Fibroblast of lung (primary cell): ENCODE data around the gene DPH2.

Experiments used
- EZH2 ChIP-seq: IDR thresholded peaks from 2 replicates; pipeline ENCODE4 v1.5.1; 2012; ENCODE audit warnings: low read length, control low read depth, mild to moderate bottlenecking; ENCODE audit errors: missing control alignments
- TF ChIP-seq, protein P1 (sequence below), 2 donors: IDR thresholded peaks in 1 of 2; conservative IDR thresholded peaks in 1 of 2; 1 replicate in 1 of 2; 2 replicates in 1 of 2; pipeline ENCODE4 v1.5.1; 2011 to 2012; ENCODE audit warnings: low read length in 2 of 2, control low read depth in 1 of 2, inconsistent platforms in 1 of 2, low read depth in 1 of 2, mild to moderate bottlenecking in 1 of 2

- TF ChIP-seq, protein P1, sequence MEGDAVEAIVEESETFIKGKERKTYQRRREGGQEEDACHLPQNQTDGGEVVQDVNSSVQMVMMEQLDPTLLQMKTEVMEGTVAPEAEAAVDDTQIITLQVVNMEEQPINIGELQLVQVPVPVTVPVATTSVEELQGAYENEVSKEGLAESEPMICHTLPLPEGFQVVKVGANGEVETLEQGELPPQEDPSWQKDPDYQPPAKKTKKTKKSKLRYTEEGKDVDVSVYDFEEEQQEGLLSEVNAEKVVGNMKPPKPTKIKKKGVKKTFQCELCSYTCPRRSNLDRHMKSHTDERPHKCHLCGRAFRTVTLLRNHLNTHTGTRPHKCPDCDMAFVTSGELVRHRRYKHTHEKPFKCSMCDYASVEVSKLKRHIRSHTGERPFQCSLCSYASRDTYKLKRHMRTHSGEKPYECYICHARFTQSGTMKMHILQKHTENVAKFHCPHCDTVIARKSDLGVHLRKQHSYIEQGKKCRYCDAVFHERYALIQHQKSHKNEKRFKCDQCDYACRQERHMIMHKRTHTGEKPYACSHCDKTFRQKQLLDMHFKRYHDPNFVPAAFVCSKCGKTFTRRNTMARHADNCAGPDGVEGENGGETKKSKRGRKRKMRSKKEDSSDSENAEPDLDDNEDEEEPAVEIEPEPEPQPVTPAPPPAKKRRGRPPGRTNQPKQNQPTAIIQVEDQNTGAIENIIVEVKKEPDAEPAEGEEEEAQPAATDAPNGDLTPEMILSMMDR (conservative IDR thresholded peaks at IDR 0.05 in 1 of 2, IDR thresholded peaks at IDR 0.05 in 1 of 2; ENCODE audit: low read depth in 1 of 2, low read length in 2 of 2) = no peak
- TF ChIP-seq EZH2 = no peak
These were observed 29.6 kb downstream of the DPH2 start for GRCh38 chr1:43999455-43999854.
